Peyer's patch (tissue), 4 donors: Measurements from ENCODE around the gene CHID1.

ENCODE experiments used
- POLR2A ChIP-seq, 2 donors: fragments of 450-650 bp; IDR thresholded peaks; one replicate each; pipeline ENCODE4 v1.5.1; 2017; ENCODE audit warnings: antibody characterized with exemption in 2 of 2, mild to moderate bottlenecking in 2 of 2, moderate library complexity in 2 of 2
- TF ChIP-seq, protein P1 (sequence below), 6 experiments: fragments of 450-650 bp in 4 of 6; fragments of 200-600 bp in 2 of 6; sonication (generic) in 1 of 6; IDR thresholded peaks; one replicate each; pipeline ENCODE4 v1.5.1; 2017 to 2019; ENCODE audit warnings: antibody characterized with exemption in 6 of 6, mild to moderate bottlenecking in 3 of 6, moderate library complexity in 1 of 6

DNA sequence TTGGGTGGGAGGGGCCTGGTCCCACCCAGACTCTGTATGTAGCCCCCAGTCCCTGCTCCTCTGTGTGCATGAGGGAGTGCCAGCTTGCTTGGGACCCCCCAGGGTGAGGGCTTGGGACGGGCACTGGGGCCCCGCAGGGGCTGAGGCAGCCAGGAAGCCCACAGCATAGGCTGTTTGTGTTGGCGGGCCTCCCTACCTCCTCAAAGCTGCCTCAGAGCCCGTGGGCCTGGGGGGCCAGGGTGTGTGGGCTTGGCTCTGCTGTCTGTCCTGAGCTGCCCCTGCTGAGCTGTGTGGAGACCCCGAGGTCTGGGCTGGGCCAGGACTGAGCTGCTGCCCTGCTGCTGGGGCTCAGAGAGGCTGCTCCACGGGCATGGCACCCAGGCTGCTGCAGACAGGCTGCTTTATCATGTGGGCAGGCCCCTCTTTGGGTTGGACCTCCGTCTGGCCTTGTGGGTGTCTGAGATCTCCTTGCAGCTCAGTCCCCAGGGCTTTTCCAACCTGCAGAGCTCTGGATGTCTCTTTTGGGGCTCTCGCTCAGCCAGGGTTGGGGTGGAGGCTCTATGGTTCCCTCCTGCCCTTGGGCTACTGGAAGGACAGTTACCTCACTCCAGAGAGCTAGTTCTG lies 64.6 kb downstream of the CHID1 start:
- TF ChIP-seq, protein P1, sequence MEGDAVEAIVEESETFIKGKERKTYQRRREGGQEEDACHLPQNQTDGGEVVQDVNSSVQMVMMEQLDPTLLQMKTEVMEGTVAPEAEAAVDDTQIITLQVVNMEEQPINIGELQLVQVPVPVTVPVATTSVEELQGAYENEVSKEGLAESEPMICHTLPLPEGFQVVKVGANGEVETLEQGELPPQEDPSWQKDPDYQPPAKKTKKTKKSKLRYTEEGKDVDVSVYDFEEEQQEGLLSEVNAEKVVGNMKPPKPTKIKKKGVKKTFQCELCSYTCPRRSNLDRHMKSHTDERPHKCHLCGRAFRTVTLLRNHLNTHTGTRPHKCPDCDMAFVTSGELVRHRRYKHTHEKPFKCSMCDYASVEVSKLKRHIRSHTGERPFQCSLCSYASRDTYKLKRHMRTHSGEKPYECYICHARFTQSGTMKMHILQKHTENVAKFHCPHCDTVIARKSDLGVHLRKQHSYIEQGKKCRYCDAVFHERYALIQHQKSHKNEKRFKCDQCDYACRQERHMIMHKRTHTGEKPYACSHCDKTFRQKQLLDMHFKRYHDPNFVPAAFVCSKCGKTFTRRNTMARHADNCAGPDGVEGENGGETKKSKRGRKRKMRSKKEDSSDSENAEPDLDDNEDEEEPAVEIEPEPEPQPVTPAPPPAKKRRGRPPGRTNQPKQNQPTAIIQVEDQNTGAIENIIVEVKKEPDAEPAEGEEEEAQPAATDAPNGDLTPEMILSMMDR (IDR thresholded peaks at IDR 0.05): no peak
- TF ChIP-seq POLR2A (IDR thresholded peaks at IDR 0.05): no peak
